CD4-positive, alpha-beta T cell (primary cell): ENCODE results near the gene YJU2. TPM values are rescaled to one million over a fixed set of nuclear protein-coding genes. Genes with fewer than 3 reads are reported as not detected.

Experiments used
- ATAC-seq: fragments of 200-7000 bp; cut with Tn5 transposase; one replicate; pipeline ENCODE4 v1.10.0; 2022; ENCODE audit warnings: mild to moderate bottlenecking; ENCODE audit not compliant: poor library complexity
- CTCF ChIA-PET: fragments of 350-600 bp; sonication (Branson Sonifier 250); formaldehyde crosslinking; loops from one replicate; lab custom pipeline; 2021; ENCODE audit warnings: antibody characterized with exemption, inconsistent platforms; lab: Charles Lee
- POLR2A ChIA-PET: fragments of 350-600 bp; sonication (Branson Sonifier 250); formaldehyde crosslinking; loops from one replicate; lab custom pipeline; 2021; ENCODE audit warnings: antibody characterized with exemption, inconsistent platforms; lab: Charles Lee
- DNase-seq, 14 experiments: peaks; one replicate each; pipeline ENCODE4 v3.0.0-alpha.2; 2013 to 2020; ENCODE audit warnings: mixed read lengths in 2 of 14
- H3K27ac ChIP-seq, 2 donors: one replicate each; pipeline versions ENCODE4 v1.5.1 to v1.7.0; 2013; ENCODE audit warnings: low read length in 2 of 2, low read depth in 1 of 2, mild to moderate bottlenecking in 1 of 2
- H3K27me3 ChIP-seq, 2 experiments: 1 replicate in 1 of 2; 2 replicates in 1 of 2; pipeline versions ENCODE4 v1.6.1 to v1.7.0; 2013; ENCODE audit warnings: low read length in 2 of 2, control low read depth in 1 of 2, mild to moderate bottlenecking in 1 of 2, moderate library complexity in 1 of 2; ENCODE audit not compliant: insufficient read depth in 2 of 2, control insufficient read depth in 1 of 2
- H3K36me3 ChIP-seq: one replicate; pipeline ENCODE4 v1.6.1; 2013; ENCODE audit warnings: low read length, control low read depth; ENCODE audit not compliant: insufficient read depth
- H3K4me1 ChIP-seq: one replicate; pipeline ENCODE4 v1.6.1; 2013; ENCODE audit warnings: low read length, control low read depth; ENCODE audit not compliant: insufficient read depth
- H3K4me3 ChIP-seq: one replicate; pipeline ENCODE4 v1.5.1; 2013; ENCODE audit warnings: mild to moderate bottlenecking, low read length, moderate library complexity
- H3K9me3 ChIP-seq, 2 experiments: 1 replicate in 1 of 2; 2 replicates in 1 of 2; pipeline versions ENCODE4 v1.6.1 to v1.7.0; 2013; ENCODE audit warnings: low read length in 2 of 2, mild to moderate bottlenecking in 2 of 2, control low read depth in 1 of 2, moderate library complexity in 1 of 2; ENCODE audit not compliant: control insufficient read depth in 1 of 2, insufficient read depth in 1 of 2
- H3K27ac Mint-ChIP-seq: one replicate; pipeline ENCODE4 v1.8.0; 2020; ENCODE audit warnings: mixed read lengths
- H3K27me3 Mint-ChIP-seq: one replicate; pipeline ENCODE4 v1.8.0; 2021; ENCODE audit warnings: mixed read lengths
- H3K36me3 Mint-ChIP-seq: one replicate; pipeline ENCODE4 v1.8.0; 2021; ENCODE audit warnings: low read depth, mixed read lengths
- H3K4me1 Mint-ChIP-seq: one replicate; pipeline ENCODE4 v1.8.0; 2021; ENCODE audit warnings: low read depth, mixed read lengths
- H3K4me3 Mint-ChIP-seq: one replicate; pipeline ENCODE4 v1.8.0; 2020; ENCODE audit warnings: mild to moderate bottlenecking, mixed read lengths
- H3K9me3 Mint-ChIP-seq: one replicate; pipeline ENCODE4 v1.8.0; 2020; ENCODE audit warnings: mixed read lengths
- intact Hi-C, 2 experiments: fragments of 100-400 bp; cut with DNase I in 1 of 2; cut with micrococcal nuclease in 1 of 2; formaldehyde crosslinking; loops; one replicate each; pipeline versions ENCODE4 v1.15.1 to v1.9.0; 2023 to 2025; cut with DNase I, micrococcal nuclease
- total RNA-seq, 174 experiments: library from RNA in 2 of 174; stranded (reverse) in 2 of 174; gene quantifications; one replicate each; pipeline ENCODE4 v1.2.3 and lab custom pipeline; 2021 to 2026
- TF ChIP-seq, protein P1 (sequence below): fragments of 200-600 bp; IDR thresholded peaks from one replicate; pipeline ENCODE4 v1.8.0; 2022; ENCODE audit warnings: antibody characterized with exemption, mild to moderate bottlenecking

YJU2 gene
- total RNA-seq, 2 experiments from 2014 or later, result 32.9 to 33.7 TPM

DNA sequence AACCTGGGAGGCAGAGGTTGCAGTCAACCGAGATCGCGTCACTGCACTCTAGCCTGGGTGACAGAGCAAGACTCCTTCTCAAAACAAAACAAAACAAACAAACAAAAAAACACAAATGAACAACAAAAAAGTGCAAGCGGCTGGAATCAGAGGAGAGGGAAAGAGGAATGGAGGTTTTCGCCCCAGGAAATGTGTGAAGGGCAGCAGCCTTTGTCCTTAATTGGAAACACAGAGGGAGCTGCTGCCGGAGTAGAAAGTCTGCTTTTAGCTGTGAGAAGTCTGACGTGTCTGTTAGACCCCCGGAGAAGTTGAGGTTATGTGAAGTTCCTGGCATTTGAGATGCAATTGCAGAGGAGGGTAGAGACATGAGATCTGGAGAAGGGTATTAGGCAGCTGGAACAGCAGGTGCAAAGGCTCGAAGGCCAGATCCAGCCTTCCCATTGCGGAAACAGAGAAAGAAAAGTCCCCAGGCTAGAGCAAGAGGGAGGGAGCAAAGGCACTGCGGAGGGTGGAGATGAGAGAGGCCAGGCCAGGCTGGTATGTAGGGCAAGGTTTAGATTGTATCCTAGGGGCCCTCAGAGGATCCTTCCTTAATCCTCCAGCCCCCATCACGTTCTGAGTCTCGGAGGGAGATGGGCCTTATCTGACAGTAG lies 54.8 kb downstream of the YJU2 start:
- Mint-ChIP-seq H3K36me3 (peaks cover 7% of the 10 kb centered on the region), H3K4me3 (peak overlapping the region; percentile 91), H3K4me1 (peaks cover 44% of the 10 kb centered on the region), H3K9me3 (no peaks in the 10 kb centered on the region), H3K27ac (peak overlapping the region; percentile 88), H3K27me3 (no peaks in the 10 kb centered on the region)
- TF ChIP-seq, protein P1, sequence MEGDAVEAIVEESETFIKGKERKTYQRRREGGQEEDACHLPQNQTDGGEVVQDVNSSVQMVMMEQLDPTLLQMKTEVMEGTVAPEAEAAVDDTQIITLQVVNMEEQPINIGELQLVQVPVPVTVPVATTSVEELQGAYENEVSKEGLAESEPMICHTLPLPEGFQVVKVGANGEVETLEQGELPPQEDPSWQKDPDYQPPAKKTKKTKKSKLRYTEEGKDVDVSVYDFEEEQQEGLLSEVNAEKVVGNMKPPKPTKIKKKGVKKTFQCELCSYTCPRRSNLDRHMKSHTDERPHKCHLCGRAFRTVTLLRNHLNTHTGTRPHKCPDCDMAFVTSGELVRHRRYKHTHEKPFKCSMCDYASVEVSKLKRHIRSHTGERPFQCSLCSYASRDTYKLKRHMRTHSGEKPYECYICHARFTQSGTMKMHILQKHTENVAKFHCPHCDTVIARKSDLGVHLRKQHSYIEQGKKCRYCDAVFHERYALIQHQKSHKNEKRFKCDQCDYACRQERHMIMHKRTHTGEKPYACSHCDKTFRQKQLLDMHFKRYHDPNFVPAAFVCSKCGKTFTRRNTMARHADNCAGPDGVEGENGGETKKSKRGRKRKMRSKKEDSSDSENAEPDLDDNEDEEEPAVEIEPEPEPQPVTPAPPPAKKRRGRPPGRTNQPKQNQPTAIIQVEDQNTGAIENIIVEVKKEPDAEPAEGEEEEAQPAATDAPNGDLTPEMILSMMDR, result no peak
- ChIA-PET POLR2A (interaction anchor here (1.0 to 3.8 kb wide), 6 partner anchors 26 to 539 kb away, joined by 3 to 32 read pairs (median 6); partner anchors contain the start of genes MPND and YJU2), CTCF (interaction anchor here (0.6 kb wide), 1 partner anchor 1851 kb away, joined by 3 read pairs; no protein-coding TSS in a partner anchor)
- intact Hi-C loops, result loop anchor here (2.0 to 5.0 kb wide), 2 partner anchors 41 kb away; partner anchors contain the start of gene MPND (in 2 of the 2)
- DNase-seq, result peak in 2 of 14 experiments; percentile 34 to 35
- ATAC-seq, result peak; percentile 11
- Histone ChIP-seq H3K27ac (peak overlapping the region; percentile 34 to 47), H3K4me1 (peaks cover 47% of the 10 kb centered on the region), H3K4me3 (peak overlapping the region; percentile 57), H3K36me3 (peaks cover 2% of the 10 kb centered on the region), H3K9me3 (no peaks in the 10 kb centered on the region), H3K27me3 (peaks cover 0 to 3% of the 10 kb centered on the region in 2 experiments)

DNA sequence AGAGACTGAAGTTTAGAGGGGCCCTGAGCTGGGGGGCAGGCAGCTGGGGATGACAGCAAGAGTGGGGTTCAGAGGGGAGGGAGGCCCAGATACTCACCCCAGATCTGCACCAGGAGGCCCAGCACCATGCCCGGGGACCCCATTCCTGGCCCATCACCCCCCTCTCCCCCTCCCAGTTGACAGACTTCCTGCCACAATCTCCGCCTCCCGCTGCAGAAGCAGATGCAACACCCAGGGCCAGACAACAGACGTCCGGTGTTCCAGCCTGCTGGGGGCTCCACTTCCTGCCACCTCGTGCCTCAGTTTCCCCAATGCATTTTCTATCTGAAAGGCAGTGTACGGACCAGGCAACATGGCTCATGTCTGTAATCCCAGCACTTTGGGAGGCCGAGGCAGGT lies 55.4 kb downstream of the YJU2 start, which contains the start of gene TMIGD2:
TSS of gene TMIGD2 (minus strand) at position 147 of the 398 bp plus-strand sequence. CDS start at position 143, 4 bp downstream.
- Mint-ChIP-seq H3K27ac (peak within 1 kb of the TSS; percentile 88), H3K4me3 (peak within 1 kb of the TSS; percentile 91), H3K9me3 (no peaks in the 10 kb centered on the region), H3K27me3 (no peaks in the 10 kb centered on the region), H3K4me1 (peaks cover 44% of the 10 kb centered on the region), H3K36me3 (peaks cover 7% of the 10 kb centered on the region)
- TF ChIP-seq, protein P1, result no peak
- peak; percentile 46 for ATAC-seq
- ChIA-PET CTCF (no interaction called here), POLR2A (interaction anchor here (0.6 to 3.8 kb wide), 7 partner anchors 12 to 539 kb away, joined by 3 to 32 read pairs (median 4); partner anchors contain the start of genes MPND and YJU2)
- H3K36me3 ChIP-seq, result peaks cover 2% of the 10 kb centered on the region
- H3K4me1 ChIP-seq, result peaks cover 44% of the 10 kb centered on the region
- no peaks in the 10 kb centered on the region for H3K9me3 ChIP-seq
- DNase-seq, result peak in 9 of 14 experiments; percentile 16 to 65 (median 42)
- intact Hi-C loops, result loop anchor here (2.0 to 5.0 kb wide), 2 partner anchors 40 to 41 kb away; partner anchors contain the start of gene MPND (in 2 of the 2)
- H3K27ac ChIP-seq, result peak within 1 kb of the TSS; percentile 34 to 50
- H3K4me3 ChIP-seq, result peak within 1 kb of the TSS; percentile 57
- peaks cover 0 to 3% of the 10 kb centered on the region in 2 experiments for H3K27me3 ChIP-seq

DNA sequence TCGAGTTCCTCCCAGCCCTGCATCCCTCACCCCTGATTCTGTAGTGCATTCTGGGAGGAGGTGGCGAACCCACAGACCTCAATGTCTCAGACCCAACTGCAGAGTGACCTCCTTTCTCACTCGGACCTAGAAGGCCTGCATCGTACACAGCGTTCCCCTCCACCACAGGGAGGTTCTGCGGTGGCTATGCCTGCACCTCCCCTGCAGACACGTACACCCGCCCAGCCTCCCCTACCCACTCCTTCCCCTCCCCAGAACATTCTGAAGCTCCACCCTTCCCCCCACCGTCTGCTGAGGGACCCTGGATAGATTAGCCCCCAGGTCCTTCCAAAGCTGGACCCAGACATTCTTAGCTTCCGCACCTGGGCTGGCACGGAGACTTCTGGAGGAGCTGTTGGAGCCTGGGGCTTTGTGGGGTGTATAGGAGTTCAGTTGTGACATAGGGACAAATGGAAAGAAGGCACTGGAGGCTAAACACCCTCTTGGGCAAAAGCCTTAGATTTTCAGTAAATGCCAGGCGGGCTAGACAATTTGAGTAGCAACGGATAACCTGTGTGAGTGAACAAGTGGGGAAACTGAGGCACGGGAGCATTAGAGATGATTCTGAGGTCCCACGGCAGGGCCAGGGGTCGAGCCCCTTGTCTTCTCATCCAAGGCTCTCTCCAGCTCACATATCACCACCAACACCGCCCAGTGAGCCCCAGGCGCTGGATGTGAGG lies 57.1 kb downstream of the YJU2 start:
- H3K4me3 ChIP-seq, result peak overlapping the region; percentile 20
- CTCF ChIA-PET, result interaction anchor here (0.7 kb wide), 1 partner anchor 96 kb away, joined by 3 read pairs; the partner anchor contains the start of gene SH3GL1
- peak in 3 of 14 experiments; percentile 15 to 28 (median 22) for DNase-seq

More for the DNA sequence above, 57.1 kb downstream of the YJU2 start:
- ATAC-seq, result no peak
- peaks cover 4% of the 10 kb centered on the region for H3K36me3 Mint-ChIP-seq
- H3K27me3 ChIP-seq, result peaks cover 0 to 3% of the 10 kb centered on the region in 2 experiments
- POLR2A ChIA-PET, result interaction anchor here (0.9 to 3.8 kb wide), 2 partner anchors 24 to 39 kb away, joined by 3 to 32 read pairs; partner anchors contain the start of gene MPND
- H3K27ac ChIP-seq, result no peak overlapping the region
- no peaks in the 10 kb centered on the region for H3K27me3 Mint-ChIP-seq
- intact Hi-C loops, result loop anchor here (2.0 to 5.0 kb wide), 3 partner anchors 23 to 39 kb away; partner anchors contain the start of gene MPND (in 2 of the 2)
- peak overlapping the region; percentile 56 for H3K4me3 Mint-ChIP-seq
- H3K9me3 Mint-ChIP-seq, result no peaks in the 10 kb centered on the region
- no peaks in the 10 kb centered on the region for H3K9me3 ChIP-seq
- TF ChIP-seq, protein P1, result no peak
- peaks cover 39% of the 10 kb centered on the region for H3K4me1 Mint-ChIP-seq
- peak overlapping the region; percentile 88 for H3K27ac Mint-ChIP-seq
- peaks cover 42% of the 10 kb centered on the region for H3K4me1 ChIP-seq
- H3K36me3 ChIP-seq, result peaks cover under 1% of the 10 kb centered on the region
